Skeletal muscle satellite cell (primary cell): ENCODE results near the gene RHOXF2B.
"Not testable (repeated sequence)": the region's sequence is repeated elsewhere in the genome, so short reads cannot be mapped to it uniquely, and the experiment has no call there.

ENCODE experiments used
- H3K27me3 ChIP-seq: 2 replicates; pipeline ENCODE4 v1.7.0; 2013; ENCODE audit warnings: low read length; ENCODE audit not compliant: control insufficient read depth, insufficient read depth
- H3K36me3 ChIP-seq: 2 replicates; pipeline ENCODE4 v1.7.0; 2013; ENCODE audit warnings: mild to moderate bottlenecking, control low read depth, low read length; ENCODE audit not compliant: insufficient read depth
- H3K4me1 ChIP-seq: 2 replicates; pipeline ENCODE4 v1.7.0; 2013; ENCODE audit warnings: low read length; ENCODE audit not compliant: control insufficient read depth, insufficient read depth
- H3K4me2 ChIP-seq: 2 replicates; pipeline ENCODE4 v1.7.0; 2013; ENCODE audit warnings: mild to moderate bottlenecking, low read length
- H3K4me3 ChIP-seq: 2 replicates; pipeline ENCODE4 v1.7.0; 2013; ENCODE audit warnings: low read length
- H3K9ac ChIP-seq: 2 replicates; pipeline ENCODE4 v1.7.0; 2013; ENCODE audit warnings: mild to moderate bottlenecking, low read depth, low read length, moderate library complexity
- H3K9me3 ChIP-seq: replicated peaks from 2 replicates; pipeline ENCODE4 v1.7.0; 2013; ENCODE audit warnings: mild to moderate bottlenecking, control low read depth, low read length

RHOXF2B gene

GRCh38 chrX:120042712-120043111, 34.8 kb downstream of the RHOXF2B start:
- not testable (repeated sequence) for H3K9me3 ChIP-seq, H3K4me2 ChIP-seq, H3K4me3 ChIP-seq, H3K36me3 ChIP-seq, H3K9ac ChIP-seq, H3K27me3 ChIP-seq, H3K4me1 ChIP-seq

- H3K36me3 ChIP-seq, H3K27me3 ChIP-seq, H3K9ac ChIP-seq, H3K4me1 ChIP-seq, H3K4me3 ChIP-seq, H3K4me2 ChIP-seq, H3K9me3 ChIP-seq: not testable (repeated sequence)
Measured at GRCh38 chrX:120042247-120042646, 35.2 kb downstream of the RHOXF2B start.

GRCh38 chrX:120040176-120040575, 37.3 kb downstream of the RHOXF2B start:
- H3K9me3 ChIP-seq, H3K27me3 ChIP-seq, H3K4me1 ChIP-seq, H3K4me2 ChIP-seq, H3K4me3 ChIP-seq, H3K9ac ChIP-seq, H3K36me3 ChIP-seq: not testable (repeated sequence)

DNA sequence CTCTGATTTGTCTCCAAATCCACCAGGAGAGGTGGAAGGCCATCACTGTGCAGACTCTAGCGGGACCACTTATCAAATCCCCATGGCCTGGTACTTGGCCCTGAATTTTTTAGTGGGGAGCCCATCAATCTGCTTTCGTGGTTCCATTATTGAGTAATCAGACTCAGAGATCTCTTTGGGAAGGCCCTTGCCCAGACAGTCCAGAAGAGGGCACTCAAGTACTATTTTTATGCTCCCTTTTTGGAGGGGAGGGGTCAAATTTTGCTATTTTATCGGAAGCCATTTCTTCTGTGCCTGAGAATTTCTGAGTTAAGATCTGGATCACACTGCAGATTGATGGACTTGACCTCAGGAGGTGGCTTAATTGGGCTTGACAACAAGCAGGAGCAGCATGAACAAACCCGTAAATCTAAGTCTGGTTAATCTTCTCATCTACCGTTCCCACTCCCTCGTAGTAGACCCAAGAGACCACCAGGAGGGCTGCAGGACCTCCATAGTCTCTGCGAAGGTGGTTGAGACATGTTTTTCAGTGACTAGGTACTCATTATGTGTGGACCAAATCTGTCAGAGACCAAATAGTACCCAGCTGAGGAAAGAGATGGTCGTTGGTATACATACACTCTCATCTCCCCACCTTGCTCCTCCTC, 38.3 kb downstream of the RHOXF2B start:
- not testable (repeated sequence) for H3K4me1 ChIP-seq, H3K9me3 ChIP-seq, H3K4me3 ChIP-seq, H3K4me2 ChIP-seq, H3K36me3 ChIP-seq, H3K27me3 ChIP-seq, H3K9ac ChIP-seq

DNA sequence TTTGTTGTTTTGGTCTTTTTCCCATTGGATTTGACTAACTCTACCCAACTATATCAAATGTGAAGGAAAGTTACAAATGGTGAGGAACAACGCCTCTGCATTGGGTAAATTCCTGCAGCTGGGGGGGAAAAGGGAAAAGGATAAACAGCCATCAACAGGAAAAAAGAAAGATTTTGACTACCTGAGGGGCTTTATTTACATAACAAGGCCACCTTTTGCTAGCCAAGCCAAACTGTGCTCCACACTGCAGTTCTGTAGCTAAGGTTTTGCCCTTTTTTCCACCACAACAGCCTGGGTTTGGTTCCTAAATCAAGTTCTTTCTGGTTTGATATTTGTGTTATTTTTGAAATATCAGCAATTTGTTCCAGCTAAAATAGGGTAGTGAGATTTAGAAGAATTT, 40.8 kb downstream of the RHOXF2B start:
- H3K4me1 ChIP-seq: no peaks in the 10 kb centered on the region
- H3K4me3 ChIP-seq: no peak overlapping the region
- H3K9me3 ChIP-seq: no peaks in the 10 kb centered on the region
- no peak overlapping the region for H3K4me2 ChIP-seq
- H3K36me3 ChIP-seq: no peaks in the 10 kb centered on the region
- no peaks in the 10 kb centered on the region for H3K27me3 ChIP-seq
- H3K9ac ChIP-seq: no peak overlapping the region

GRCh38 chrX:120035522-120036309, 41.8 kb downstream of the RHOXF2B start:
- H3K9ac ChIP-seq, H3K9me3 ChIP-seq, H3K4me2 ChIP-seq: not testable (repeated sequence)

GRCh38 chrX:120029354-120029753, 48.1 kb downstream of the RHOXF2B start:
- Histone ChIP-seq H3K9ac (no peak overlapping the region), H3K36me3 (no peaks in the 10 kb centered on the region), H3K4me1 (no peaks in the 10 kb centered on the region), H3K4me2 (no peak overlapping the region), H3K4me3 (no peak overlapping the region), H3K9me3 (no peaks in the 10 kb centered on the region), H3K27me3 (peaks cover 6% of the 10 kb centered on the region)

More at GRCh38 chrX:120035522-120036309, 41.8 kb downstream of the RHOXF2B start:
- H3K4me3 ChIP-seq, H3K27me3 ChIP-seq, H3K36me3 ChIP-seq, H3K4me1 ChIP-seq: not testable (repeated sequence)

- Histone ChIP-seq H3K4me1 (no peaks in the 10 kb centered on the region), H3K4me2 (no peak overlapping the region), H3K9ac (no peak overlapping the region), H3K36me3 (no peaks in the 10 kb centered on the region), H3K27me3 (peaks cover 3% of the 10 kb centered on the region), H3K4me3 (no peak overlapping the region), H3K9me3 (no peaks in the 10 kb centered on the region)
Measured at GRCh38 chrX:120023259-120023658, 54.2 kb downstream of the RHOXF2B start.

GRCh38 chrX:120022763-120023162, 54.7 kb downstream of the RHOXF2B start:
- Histone ChIP-seq H3K4me2 (no peak overlapping the region), H3K9me3 (no peaks in the 10 kb centered on the region), H3K27me3 (peaks cover 5% of the 10 kb centered on the region), H3K4me1 (no peaks in the 10 kb centered on the region), H3K36me3 (no peaks in the 10 kb centered on the region), H3K4me3 (no peak overlapping the region), H3K9ac (no peak overlapping the region)
